GM21717 (cell line): Measurements from ENCODE around the gene PAK6.

Experiments used
- ATAC-seq: cut with Tn5 transposase; IDR thresholded peaks from one replicate; pipeline ENCODE4 v1.9.1; 2021; ENCODE audit warnings: mild to moderate bottlenecking, moderate library complexity; ENCODE audit not compliant: unreplicated experiment

PAK6 gene

DNA sequence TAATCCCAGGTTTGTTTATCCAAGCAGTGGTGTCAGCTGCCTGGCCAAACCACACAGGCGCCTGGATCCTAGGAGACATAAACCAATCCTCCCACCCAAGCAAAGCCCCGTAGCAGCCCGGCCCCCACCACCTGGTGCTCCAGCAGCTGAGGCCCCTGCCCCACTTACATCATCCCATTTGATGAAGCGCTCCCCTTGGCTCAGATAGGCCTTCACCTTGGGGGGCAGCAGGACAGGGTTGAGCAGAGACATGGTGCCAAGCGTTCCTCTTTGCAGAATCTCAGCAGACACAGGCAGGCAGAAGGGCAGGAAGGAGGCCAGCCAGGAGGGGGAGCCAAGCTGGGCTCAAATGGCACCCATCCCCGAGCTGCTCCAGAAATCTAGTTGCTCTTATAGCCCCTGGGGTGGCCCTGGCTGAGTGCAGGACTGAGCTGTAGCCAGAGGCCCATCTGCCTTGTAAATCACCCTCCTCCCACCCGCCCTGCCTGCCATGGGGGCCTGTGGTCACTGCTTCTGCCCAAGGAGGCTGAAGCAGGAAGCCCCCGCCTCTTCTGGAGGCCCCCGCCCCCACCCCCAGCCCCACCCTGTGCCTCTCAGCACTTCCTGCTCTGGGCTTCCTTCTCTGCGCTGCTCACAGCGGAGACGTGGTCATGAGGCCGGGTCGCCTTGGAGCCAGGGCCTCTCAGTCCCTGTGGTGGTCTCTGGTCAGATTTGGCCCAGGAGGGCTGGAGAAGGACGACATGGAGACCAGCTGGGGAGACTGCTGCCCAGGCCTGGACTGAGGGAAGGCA is 68.8 kb downstream of the PAK6 start, which contains the start of gene PLCB2:
TSS of gene PLCB2 (minus strand) at position 515 of the 791 bp plus-strand sequence. CDS start at position 252, 263 bp downstream.
- peak; percentile 58 for ATAC-seq

- no peak for ATAC-seq
Observed at GRCh38 chr15:40309344-40309862, 70.5 kb downstream of the PAK6 start.

- ATAC-seq = no peak
Observed at GRCh38 chr15:40310001-40310959, 71.4 kb downstream of the PAK6 start.

GRCh38 chr15:40310993-40311392 is 72.1 kb downstream of the PAK6 start:
- ATAC-seq = no peak

DNA sequence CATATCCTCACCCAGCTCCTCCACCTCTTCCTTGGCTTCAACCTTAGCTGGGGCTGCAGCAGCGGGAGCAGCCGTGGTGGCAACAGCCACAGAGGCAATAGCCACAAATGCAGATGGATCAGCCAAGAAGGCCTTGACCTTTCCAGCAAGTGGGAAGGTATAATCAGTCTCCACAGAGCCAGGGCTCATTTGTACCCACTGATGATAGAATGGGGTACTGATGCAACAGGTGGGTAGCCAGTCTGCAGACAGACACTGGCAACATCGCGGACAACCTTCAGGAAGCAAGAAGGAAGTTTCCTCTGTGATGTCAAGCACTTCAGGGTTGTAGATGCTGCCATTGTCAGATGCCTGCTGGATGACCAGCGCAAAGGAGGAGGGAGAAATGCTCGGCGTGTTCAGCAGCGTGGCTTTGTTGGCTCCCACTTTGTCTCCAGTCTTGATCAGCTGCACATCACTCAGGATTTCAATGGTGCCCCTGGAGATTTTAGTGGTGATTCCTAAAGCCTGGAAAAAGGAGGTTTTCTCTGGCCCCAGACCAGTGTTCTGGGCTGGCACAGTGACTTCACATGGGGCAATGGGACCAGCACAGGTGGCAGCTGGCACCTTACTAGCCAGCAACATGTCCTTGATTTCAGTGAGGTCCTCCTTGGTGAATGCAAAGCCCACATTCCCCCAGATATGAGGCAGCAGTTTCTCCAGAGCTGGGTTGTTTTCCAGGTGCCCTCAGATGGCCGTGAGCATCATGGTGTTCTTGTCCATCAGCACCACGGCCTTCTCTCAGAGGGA is 73.7 kb downstream of the PAK6 start:
- no peak for ATAC-seq

GRCh38 chr15:40313531-40314398 is 74.9 kb downstream of the PAK6 start:
- ATAC-seq = no peak

- no peak for ATAC-seq
Observed at GRCh38 chr15:40314723-40315276, 75.9 kb downstream of the PAK6 start.

- no peak for ATAC-seq
Observed at GRCh38 chr15:40316931-40317330, 78.1 kb downstream of the PAK6 start.

DNA sequence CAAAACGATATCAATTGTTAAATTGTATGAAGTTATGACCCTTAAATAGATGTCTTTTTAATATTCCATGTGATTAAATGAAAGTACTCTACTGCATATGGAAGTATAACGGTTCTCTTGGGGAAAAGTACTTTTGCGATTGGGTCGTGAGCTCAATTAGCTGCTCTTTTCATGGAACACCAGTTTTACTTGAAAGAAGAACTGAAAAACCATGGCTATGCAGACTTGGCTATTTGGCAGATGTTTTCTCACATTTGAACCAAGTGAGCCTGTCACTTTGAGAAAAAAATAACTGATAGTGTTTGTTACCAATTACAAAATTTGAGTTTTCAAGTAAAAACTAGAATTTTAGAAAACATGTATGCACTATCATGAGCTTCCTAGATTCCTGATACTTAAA is 78.7 kb downstream of the PAK6 start:
- ATAC-seq = no peak

GRCh38 chr15:40320409-40320808 is 81.5 kb downstream of the PAK6 start:
- ATAC-seq = no peak

- no peak for ATAC-seq
Observed at GRCh38 chr15:40320931-40321371, 82.1 kb downstream of the PAK6 start.

GRCh38 chr15:40322531-40323238 is 83.8 kb downstream of the PAK6 start:
- no peak for ATAC-seq

DNA sequence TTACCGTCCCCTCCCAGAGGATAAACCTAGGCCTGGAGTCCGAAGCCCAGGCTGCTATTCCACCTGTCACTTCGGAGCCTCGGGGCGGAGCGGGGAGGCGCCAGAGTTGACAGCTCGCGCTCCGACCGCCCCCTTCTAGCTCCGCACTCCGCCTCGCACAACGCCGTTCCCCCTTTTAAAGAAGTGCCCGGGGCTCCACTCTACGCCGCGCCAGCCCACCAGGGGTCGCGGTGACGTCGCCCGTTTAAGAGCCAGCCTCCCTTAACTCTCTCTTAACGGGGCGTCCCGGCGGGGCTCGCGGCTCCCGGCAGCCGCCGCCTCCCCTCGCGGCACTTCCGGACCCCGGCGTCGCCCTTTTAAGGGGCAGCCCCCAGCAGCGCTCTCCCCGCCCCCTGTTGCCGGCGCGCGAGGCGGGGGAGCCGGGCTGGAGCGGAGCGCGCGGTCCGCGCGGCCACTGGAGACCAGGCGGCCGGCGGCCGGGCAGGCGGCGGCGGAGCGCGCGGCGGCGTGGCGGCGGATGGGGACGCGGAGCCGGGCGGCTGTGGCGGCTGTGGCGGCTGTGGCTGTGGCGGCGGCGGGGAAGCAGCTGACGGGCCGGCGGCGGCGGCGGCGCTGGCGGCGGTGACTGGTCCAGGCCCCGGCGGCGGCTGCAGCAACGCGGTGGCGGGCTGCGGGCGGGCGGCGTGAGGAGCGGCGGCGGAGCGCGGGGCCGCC is 84.5 kb downstream of the PAK6 start, which contains the start of gene INAFM2:
TSS of gene INAFM2 (plus strand) at position 454 of the 714 bp plus-strand sequence. CDS start 364 bp downstream, outside the sequence.
- ATAC-seq = peak; percentile 84

DNA sequence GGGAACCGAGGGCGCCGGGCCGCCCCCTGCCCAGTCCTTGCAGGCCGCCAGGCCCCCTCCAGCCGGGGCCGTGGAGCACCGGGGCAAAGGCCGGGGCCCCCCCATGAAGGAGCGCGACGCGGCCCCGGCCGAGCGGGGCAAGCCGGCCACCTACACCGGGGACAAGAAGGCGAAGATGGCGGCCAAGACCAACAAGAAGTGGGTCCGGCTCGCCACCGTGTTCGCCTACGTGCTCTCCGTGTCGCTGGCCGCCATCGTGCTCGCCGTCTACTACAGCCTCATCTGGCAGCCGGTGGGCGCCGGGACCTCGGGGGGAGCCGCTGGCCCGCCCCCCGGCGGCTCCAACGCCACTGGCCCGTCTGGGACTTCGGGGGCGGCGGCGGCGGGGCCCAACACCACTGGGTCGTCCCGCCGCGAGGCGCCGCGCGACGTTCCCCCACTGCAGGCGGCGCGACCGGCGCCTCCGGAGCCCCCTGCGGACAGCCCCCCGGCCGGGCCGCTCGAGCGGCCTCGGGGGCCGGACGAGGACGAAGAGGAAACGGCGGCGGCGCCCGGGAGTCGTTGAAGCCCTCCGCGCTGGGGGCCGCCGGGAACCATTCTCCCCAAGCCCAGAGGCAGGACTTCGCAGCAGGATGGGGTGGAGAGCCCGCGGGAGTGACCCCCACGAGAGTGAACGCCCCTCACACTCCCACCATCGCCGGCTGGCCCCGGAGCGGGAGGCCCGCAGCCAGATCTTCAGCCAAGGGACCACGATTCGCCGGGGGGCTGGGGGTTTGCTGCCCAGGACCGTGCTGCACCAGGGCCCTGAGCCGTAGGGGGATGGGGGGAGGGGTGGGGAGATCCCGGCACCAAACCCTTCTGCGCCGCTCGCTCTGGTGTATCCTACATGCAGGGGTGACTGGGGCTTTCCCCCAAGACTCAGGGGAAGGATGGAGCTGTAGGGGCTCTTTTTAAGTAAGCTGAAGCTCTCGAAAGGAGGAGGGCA is 85.4 kb downstream of the PAK6 start:
- no peak for ATAC-seq

GRCh38 chr15:40325188-40325587 is 86.3 kb downstream of the PAK6 start:
- ATAC-seq = no peak

GRCh38 chr15:40325700-40326099 is 86.8 kb downstream of the PAK6 start:
- ATAC-seq = no peak
